ENCODE measurements around the gene REV3L. TPM values are rescaled to one million over a fixed set of nuclear protein-coding genes. Genes with fewer than 3 reads are reported as not detected.
"Not testable (repeated sequence)": the region's sequence is repeated elsewhere in the genome, so short reads cannot be mapped to it uniquely, and the experiment has no call there.

The REV3L gene
- total and polyA plus RNA-seq, 4 donors: 3.8 to 17.7 (median 11.2) TPM

- Histone ChIP-seq H3K9ac (ENCODE audit: low read depth in 1 of 2, low read length in 2 of 2) (no peak overlapping the region), H3K27ac (ENCODE audit: low read depth in 1 of 2, low read length in 2 of 2) (no peak overlapping the region), H3K4me3 (ENCODE audit: low read depth in 1 of 3, low read length in 3 of 3) (no peak overlapping the region), H3K36me3 (ENCODE audit: control insufficient read depth in 4 of 4, insufficient read depth in 3 of 4, low read depth in 1 of 4, low read length in 3 of 4) (no peaks in the 10 kb centered on the region), H3K9me3 (ENCODE audit: control insufficient read depth in 4 of 4, low read length in 3 of 4) (no peaks in the 10 kb centered on the region), H3K4me1 (ENCODE audit: control insufficient read depth in 4 of 4, insufficient read depth in 4 of 4, low read length in 3 of 4) (peaks cover 0 to 23% (median 11%) of the 10 kb centered on the region in 4 donors), H3K27me3 (ENCODE audit: control insufficient read depth in 4 of 4, insufficient read depth in 4 of 4, low read length in 3 of 4) (no peaks in the 10 kb centered on the region)
- no peak for DNase-seq (ENCODE audit: low spot score)
- TF ChIP-seq TAF1 (conservative IDR thresholded peaks at IDR 0.05) (no peak), EGR1 (IDR thresholded peaks at IDR 0.05; ENCODE audit: low read depth in 2 of 2) (no peak), MAX (IDR thresholded peaks at IDR 0.05) (no peak), GABPA (IDR thresholded peaks at IDR 0.05 in 1 of 2, conservative IDR thresholded peaks at IDR 0.05 in 1 of 2) (no peak), RAD21 (IDR thresholded peaks at IDR 0.05) (peak in 1 of 2 donors; percentile 10), HNF4A (conservative IDR thresholded peaks at IDR 0.05) (no peak), ATF3 (IDR thresholded peaks at IDR 0.05) (no peak)
- 91% methylated on average over 1 of the region's 1 CpG for WGBS
These were observed 5.5 kb downstream of the REV3L start for GRCh38 chr6:111477481-111477938.

GRCh38 chr6:111476061-111476460 lies 7.0 kb downstream of the REV3L start:
- H3K9me3 ChIP-seq (ENCODE audit: control insufficient read depth in 4 of 4, low read length in 3 of 4); DNase-seq (ENCODE audit: low spot score); H3K4me3 ChIP-seq (ENCODE audit: low read depth in 1 of 3, low read length in 3 of 3); H3K27me3 ChIP-seq (ENCODE audit: control insufficient read depth in 4 of 4, insufficient read depth in 4 of 4, low read length in 3 of 4); H3K27ac ChIP-seq (ENCODE audit: low read depth in 1 of 2, low read length in 2 of 2); H3K36me3 ChIP-seq (ENCODE audit: control insufficient read depth in 4 of 4, insufficient read depth in 3 of 4, low read depth in 1 of 4, low read length in 3 of 4); H3K9ac ChIP-seq (ENCODE audit: low read depth in 1 of 2, low read length in 2 of 2): not testable (repeated sequence)
- WGBS: 98% methylated on average over 3 of the region's 3 CpGs
- peaks cover 0 to 14% (median 2%) of the 10 kb centered on the region in 4 donors for H3K4me1 ChIP-seq (ENCODE audit: control insufficient read depth in 4 of 4, insufficient read depth in 4 of 4, low read length in 3 of 4)

GRCh38 chr6:111474771-111475170 lies 8.2 kb downstream of the REV3L start:
- H3K9me3 ChIP-seq (ENCODE audit: control insufficient read depth in 4 of 4, low read length in 3 of 4): no peaks in the 10 kb centered on the region
- no peaks in the 10 kb centered on the region for H3K27me3 ChIP-seq (ENCODE audit: control insufficient read depth in 4 of 4, insufficient read depth in 4 of 4, low read length in 3 of 4)
- H3K9ac ChIP-seq (ENCODE audit: low read depth in 1 of 2, low read length in 2 of 2): no peak overlapping the region
- no peak for TF ChIP-seq YY1 (IDR thresholded peaks at IDR 0.05)
- no peak for TF ChIP-seq RXRA (IDR thresholded peaks at IDR 0.05)
- TF ChIP-seq CTCF (IDR thresholded peaks at IDR 0.05; ENCODE audit: low read depth, low read length, missing input control): no peak
- TF ChIP-seq EGR1 (IDR thresholded peaks at IDR 0.05; ENCODE audit: low read depth in 2 of 2): no peak
- TF ChIP-seq HNF4A (conservative IDR thresholded peaks at IDR 0.05): no peak
- TF ChIP-seq HNF4G (IDR thresholded peaks at IDR 0.05): no peak
- TF ChIP-seq GABPA (IDR thresholded peaks at IDR 0.05 in 1 of 2, conservative IDR thresholded peaks at IDR 0.05 in 1 of 2): no peak
- TF ChIP-seq NR2F2 (IDR thresholded peaks at IDR 0.05): no peak
- no peak for TF ChIP-seq FOXA1 (IDR thresholded peaks at IDR 0.05)
- TF ChIP-seq JUND (IDR thresholded peaks at IDR 0.05): no peak
- TF ChIP-seq SP1 (IDR thresholded peaks at IDR 0.05): no peak
- TF ChIP-seq ZBTB33 (IDR thresholded peaks at IDR 0.05): no peak
- TF ChIP-seq RAD21 (IDR thresholded peaks at IDR 0.05): no peak
- TF ChIP-seq TAF1 (conservative IDR thresholded peaks at IDR 0.05): no peak
- no peaks in the 10 kb centered on the region for H3K36me3 ChIP-seq (ENCODE audit: control insufficient read depth in 4 of 4, insufficient read depth in 3 of 4, low read depth in 1 of 4, low read length in 3 of 4)
- H3K27ac ChIP-seq (ENCODE audit: low read depth in 1 of 2, low read length in 2 of 2): no peak overlapping the region
- no peak for DNase-seq (ENCODE audit: low spot score)
- H3K4me3 ChIP-seq (ENCODE audit: low read depth in 1 of 3, low read length in 3 of 3): no peak overlapping the region
- H3K4me1 ChIP-seq (ENCODE audit: control insufficient read depth in 4 of 4, insufficient read depth in 4 of 4, low read length in 3 of 4): peaks cover 0 to 11% (median 1%) of the 10 kb centered on the region in 4 donors
- 92% methylated on average over 2 of the region's 2 CpGs for WGBS
